D721Med (cell line): Measurements from ENCODE around the gene VPS8.

Experiments used
- DNase-seq: peaks from one replicate; pipeline ENCODE4 v3.0.0; 2011; ENCODE audit warnings: low spot score; ENCODE audit not compliant: insufficient read length
- FAIRE-seq: peaks from 2 replicates; lab custom pipeline; 2011; peaks lifted over from hg19 to GRCh38; lab: Jason Lieb, UNC
- CTCF ChIP-seq: IDR thresholded peaks from 2 replicates; pipeline ENCODE4 v1.5.1; 2012; ENCODE audit warnings: mild to moderate bottlenecking, control low read depth; ENCODE audit not compliant: insufficient read depth; ENCODE audit errors: missing control alignments

VPS8 gene

GRCh38 chr3:185093116-185093515 lies 281.1 kb downstream of the VPS8 start:
- no peak for FAIRE-seq
- DNase-seq = no peak
- TF ChIP-seq CTCF = no peak

GRCh38 chr3:185094697-185095096 lies 282.7 kb downstream of the VPS8 start:
- peak; percentile 44 for FAIRE-seq
- no peak for DNase-seq
- no peak for TF ChIP-seq CTCF
